NCI-H1694 treated with DMSO at 0.1 percent for 48 hours (cell line): Measurements from ENCODE around the gene CDK5RAP3.
A peak's percentile ranks its signal among the peaks of the same experiment; 100 is the strongest.

Experiments used
- DNase-seq: peaks from one replicate; lab custom pipeline; 2025; lab: John Stamatoyannopoulos, UW

CDK5RAP3 gene

GRCh38 chr17:47948706-47949196, 22.2 kb upstream of the CDK5RAP3 start:
- no peak for DNase-seq

GRCh38 chr17:47949197-47949759, 21.6 kb upstream of the CDK5RAP3 start:
- DNase-seq: peak; percentile 52

- no peak for DNase-seq
Observed at GRCh38 chr17:47949946-47950345, 21.0 kb upstream of the CDK5RAP3 start.

GRCh38 chr17:47950448-47950847, 20.5 kb upstream of the CDK5RAP3 start:
- no peak for DNase-seq

- DNase-seq: no peak
Observed at GRCh38 chr17:47952171-47953021, 18.5 kb upstream of the CDK5RAP3 start.

- no peak for DNase-seq
Observed at GRCh38 chr17:47953909-47954308, 17.0 kb upstream of the CDK5RAP3 start.

- no peak for DNase-seq
Observed at GRCh38 chr17:47955497-47956461, 15.1 kb upstream of the CDK5RAP3 start.

GRCh38 chr17:47956791-47957590, 13.9 kb upstream of the CDK5RAP3 start:
- DNase-seq: no peak

GRCh38 chr17:47957591-47958490, 13.1 kb upstream of the CDK5RAP3 start, which contains the start of gene PRR15L:
PRR15L (minus strand) TSS chr17:47957883; CDS start chr17:47953234, 4,649 bp downstream.
- no peak for DNase-seq

GRCh38 chr17:47959825-47960655, 10.9 kb upstream of the CDK5RAP3 start:
- no peak for DNase-seq

GRCh38 chr17:47961406-47961805, 9.5 kb upstream of the CDK5RAP3 start:
- DNase-seq: no peak

- DNase-seq: no peak
Observed at GRCh38 chr17:47962901-47963300, 8.0 kb upstream of the CDK5RAP3 start.

- no peak for DNase-seq
Observed at GRCh38 chr17:47964856-47965255, 6.1 kb upstream of the CDK5RAP3 start.

- no peak for DNase-seq
Observed at GRCh38 chr17:47966079-47966519, 4.8 kb upstream of the CDK5RAP3 start.

- no peak for DNase-seq
Observed at GRCh38 chr17:47967607-47968252, 3.2 kb upstream of the CDK5RAP3 start.

- DNase-seq: no peak
Observed at GRCh38 chr17:47968836-47969235, 2.1 kb upstream of the CDK5RAP3 start.

GRCh38 chr17:47969930-47970724, 786 bp upstream of the CDK5RAP3 start:
- DNase-seq: no peak

GRCh38 chr17:47973541-47973940, 2.6 kb downstream of the CDK5RAP3 start:
- DNase-seq: peak; percentile 71
